Medulla oblongata (tissue), 1 donor: Measurements from ENCODE around the gene TDG.
"Not testable (repeated sequence)": the region's sequence is repeated elsewhere in the genome, so short reads cannot be mapped to it uniquely, and the experiment has no call there.

ENCODE experiments used
- DNase-seq: peaks from one replicate; pipeline ENCODE4 v3.0.0-alpha.2; 2015; ENCODE audit errors: extremely low spot score

The TDG gene

DNA sequence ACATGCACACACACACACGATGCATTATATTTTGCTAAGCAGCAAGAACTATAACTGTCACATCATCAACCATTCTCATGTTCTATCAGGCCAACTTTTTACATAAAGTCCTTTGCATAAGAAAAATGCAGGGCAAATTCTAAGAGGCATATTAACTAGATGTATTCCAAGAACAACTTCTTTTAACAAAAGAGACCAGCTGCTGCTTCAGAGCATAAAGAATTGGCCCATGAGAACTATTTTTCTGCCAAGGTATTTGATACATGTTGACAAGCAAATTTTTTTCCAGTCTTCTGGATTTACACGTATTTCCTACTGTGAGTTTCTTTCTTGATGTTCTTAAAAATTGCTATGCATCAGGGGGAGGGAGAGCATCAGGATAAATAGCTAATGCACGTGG is 57.1 kb downstream of the TDG start:
- no peak for DNase-seq

DNA sequence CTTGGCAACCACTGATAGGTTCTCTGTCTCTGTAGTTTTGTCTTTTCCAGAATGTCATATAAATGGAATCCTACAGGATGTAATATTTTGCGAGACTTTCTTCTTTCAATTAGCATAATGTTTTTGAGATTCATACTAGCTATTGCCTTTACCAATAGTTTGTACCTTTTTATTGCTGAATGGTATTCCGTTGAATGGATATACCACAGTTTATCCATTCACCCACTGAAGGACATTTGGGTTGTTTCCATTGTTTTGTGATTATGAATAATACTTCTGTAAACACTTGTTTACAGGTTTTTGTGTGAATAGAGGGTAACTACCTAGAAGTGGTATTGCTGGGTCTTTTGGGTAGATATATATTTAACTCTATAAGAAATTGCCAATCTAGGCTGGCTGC is 58.0 kb downstream of the TDG start:
- DNase-seq: no peak

GRCh38 chr12:104024348-104024747 is 58.7 kb downstream of the TDG start:
- DNase-seq: no peak

- no peak for DNase-seq
These were observed 60.1 kb downstream of the TDG start for GRCh38 chr12:104025771-104026170.

DNA sequence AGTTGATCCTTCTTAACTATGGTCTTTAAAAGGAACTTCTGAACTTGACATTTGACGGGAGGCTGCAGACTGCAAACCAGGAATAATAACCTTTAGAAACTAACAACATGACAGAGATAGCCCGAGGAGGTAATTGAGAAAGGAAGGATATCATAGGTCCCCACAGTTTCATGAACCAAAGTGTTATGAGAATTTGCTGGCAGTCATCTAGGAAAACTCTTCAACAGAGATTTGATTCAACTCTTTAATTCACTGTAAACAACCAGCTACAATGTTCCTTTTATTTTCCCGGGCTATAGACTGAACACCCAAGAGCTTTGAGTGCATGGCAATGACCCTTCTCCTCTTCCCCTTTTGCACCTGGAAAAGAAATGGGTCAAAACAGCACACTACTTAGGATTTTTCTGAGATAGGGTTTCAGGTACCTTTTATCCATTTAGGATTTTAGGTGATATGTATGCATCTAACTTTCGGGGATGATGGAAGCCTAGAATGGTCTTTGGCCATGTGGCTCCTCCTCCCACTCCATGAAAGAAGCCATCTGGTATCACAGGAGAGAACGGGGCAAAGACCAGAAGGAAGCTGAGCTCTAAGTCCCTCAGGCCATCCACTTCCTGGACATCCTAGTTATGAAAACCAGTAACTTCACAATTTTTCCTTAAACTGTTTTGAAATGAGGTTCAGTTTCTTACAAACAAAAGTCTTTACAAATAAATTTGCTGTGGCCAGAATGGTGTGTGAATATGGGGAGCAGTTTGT is 61.3 kb downstream of the TDG start:
- no peak for DNase-seq

DNA sequence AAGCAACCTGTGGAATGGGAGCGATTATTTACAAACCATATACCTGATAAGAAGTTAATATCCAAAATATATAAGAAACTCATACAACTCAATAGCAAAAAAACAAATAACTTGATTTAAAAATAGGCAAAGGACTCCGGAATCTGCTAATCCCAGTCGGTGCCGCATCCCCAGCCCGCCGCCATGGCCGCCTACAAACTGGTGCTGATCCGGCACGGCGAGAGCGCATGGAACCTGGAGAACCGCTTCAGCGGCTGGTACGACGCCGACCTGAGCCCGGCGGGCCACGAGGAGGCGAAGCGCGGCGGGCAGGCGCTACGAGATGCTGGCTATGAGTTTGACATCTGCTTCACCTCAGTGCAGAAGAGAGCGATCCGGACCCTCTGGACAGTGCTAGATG is 64.9 kb downstream of the TDG start:
- DNase-seq: not testable (repeated sequence)

- not testable (repeated sequence) for DNase-seq
These were observed 70.5 kb downstream of the TDG start for GRCh38 chr12:104036143-104036542.
